Peyer's patch (tissue), 4 donors: ENCODE results near the gene FNDC11. TPM values are rescaled to one million over a fixed set of nuclear protein-coding genes. Genes with fewer than 3 reads are reported as not detected.

Source experiments
- DNase-seq, 3 donors: peaks; one replicate each; pipeline ENCODE4 v3.0.0-alpha.2; 2017 to 2019
- H3K27ac ChIP-seq, 4 donors: fragments of 200-600 bp; sonication (generic); one replicate each; pipeline ENCODE4 v1.5.1; 2016 to 2019
- H3K27me3 ChIP-seq, 2 donors: fragments of 200-600 bp; sonication (generic); one replicate each; pipeline ENCODE4 v1.5.1; 2019
- H3K36me3 ChIP-seq, 3 donors: fragments of 200-600 bp; sonication (generic); one replicate each; pipeline ENCODE4 v1.5.1; 2016 to 2019
- H3K4me1 ChIP-seq, 4 donors: fragments of 200-600 bp; sonication (generic); one replicate each; pipeline ENCODE4 v1.5.1; 2016 to 2019
- H3K4me3 ChIP-seq, 4 donors: fragments of 200-600 bp; sonication (generic); 1 replicate in 3 of 4; 2 replicates in 1 of 4; pipeline ENCODE4 v1.5.1; 2016 to 2019; ENCODE audit warnings: mild to moderate bottlenecking in 1 of 4
- H3K9me3 ChIP-seq, 4 donors: fragments of 200-600 bp; sonication (generic); one replicate each; pipeline ENCODE4 v1.5.1; 2016 to 2019; ENCODE audit warnings: mild to moderate bottlenecking in 1 of 4
- CTCF ChIP-seq, 6 experiments: fragments of 450-650 bp in 4 of 6; fragments of 200-600 bp in 2 of 6; sonication (generic) in 1 of 6; IDR thresholded peaks; one replicate each; pipeline ENCODE4 v1.5.1; 2017 to 2019; ENCODE audit warnings: antibody characterized with exemption in 6 of 6, mild to moderate bottlenecking in 3 of 6, moderate library complexity in 1 of 6
- POLR2A ChIP-seq, 2 donors: fragments of 450-650 bp; IDR thresholded peaks; one replicate each; pipeline ENCODE4 v1.5.1; 2017; ENCODE audit warnings: antibody characterized with exemption in 2 of 2, mild to moderate bottlenecking in 2 of 2, moderate library complexity in 2 of 2
- total RNA-seq, 4 donors: library from RNA; depleted of rRNA; stranded (reverse); fragments of >200 nt; gene quantifications; one replicate each; pipeline ENCODE4 v1.1.0, GENCODE V29; 2016

Gene FNDC11
- total RNA-seq, 4 donors from 2014 or later: 0.67 TPM; not detected in 3

GRCh38 chr20:63549679-63550282 lies 4.2 kb upstream of the FNDC11 start:
- Histone ChIP-seq H3K9me3 (no peaks in the 10 kb centered on the region), H3K27me3 (peaks cover 0 to 5% of the 10 kb centered on the region in 2 donors), H3K4me1 (peaks cover 0 to 47% (median 21%) of the 10 kb centered on the region in 4 donors), H3K36me3 (no peaks in the 10 kb centered on the region), H3K4me3 (no peak overlapping the region), H3K27ac (no peak overlapping the region)
- no peak for DNase-seq
- TF ChIP-seq POLR2A (IDR thresholded peaks at IDR 0.05) (no peak), CTCF (IDR thresholded peaks at IDR 0.05) (no peak)

GRCh38 chr20:63551068-63551467 lies 2.9 kb upstream of the FNDC11 start:
- TF ChIP-seq POLR2A (IDR thresholded peaks at IDR 0.05) (no peak), CTCF (IDR thresholded peaks at IDR 0.05) (no peak)
- H3K27ac ChIP-seq: no peak overlapping the region
- no peak for DNase-seq
- no peaks in the 10 kb centered on the region for H3K36me3 ChIP-seq
- H3K27me3 ChIP-seq: peaks cover 0 to 5% of the 10 kb centered on the region in 2 donors
- peaks cover 0 to 46% (median 15%) of the 10 kb centered on the region in 4 donors for H3K4me1 ChIP-seq
- no peak overlapping the region for H3K4me3 ChIP-seq
- no peaks in the 10 kb centered on the region for H3K9me3 ChIP-seq

GRCh38 chr20:63552481-63553249 lies 1.3 kb upstream of the FNDC11 start:
- TF ChIP-seq POLR2A (IDR thresholded peaks at IDR 0.05): no peak
- no peak for TF ChIP-seq CTCF (IDR thresholded peaks at IDR 0.05)
- Histone ChIP-seq H3K27ac (peak overlapping the region in 1 of 4 donors; percentile 71), H3K36me3 (no peaks in the 10 kb centered on the region), H3K4me3 (no peak overlapping the region), H3K9me3 (no peaks in the 10 kb centered on the region), H3K27me3 (peaks cover 0 to 5% of the 10 kb centered on the region in 2 donors), H3K4me1 (peaks cover 0 to 34% (median 15%) of the 10 kb centered on the region in 4 donors)
- DNase-seq: peak in 2 of 3 donors; percentile 67 to 73

- Histone ChIP-seq H3K9me3 (no peaks in the 10 kb centered on the region), H3K27me3 (peaks cover 0 to 4% of the 10 kb centered on the region in 2 donors), H3K36me3 (no peaks in the 10 kb centered on the region), H3K4me3 (peak overlapping the region; percentile 44 to 60 (median 54)), H3K4me1 (peaks cover 0 to 27% (median 15%) of the 10 kb centered on the region in 4 donors), H3K27ac (peak overlapping the region in 2 of 4 donors; percentile 61 to 71)
- peak; percentile 80 to 90 (median 85) for DNase-seq
- TF ChIP-seq POLR2A (IDR thresholded peaks at IDR 0.05) (no peak), CTCF (IDR thresholded peaks at IDR 0.05) (no peak)
Observed at GRCh38 chr20:63553251-63553932, 567 bp upstream of the FNDC11 start.

GRCh38 chr20:63554361-63555278 lies 661 bp downstream of the FNDC11 start:
- Histone ChIP-seq H3K4me3 (peak overlapping the region; percentile 44 to 60 (median 54)), H3K27ac (peak overlapping the region in 2 of 4 donors; percentile 61 to 71), H3K27me3 (no peaks in the 10 kb centered on the region), H3K9me3 (no peaks in the 10 kb centered on the region), H3K4me1 (peaks cover 0 to 27% (median 18%) of the 10 kb centered on the region in 4 donors), H3K36me3 (peaks cover 0 to 6% (median 0%) of the 10 kb centered on the region in 3 donors)
- DNase-seq: peak in 1 of 3 donors; percentile 54
- TF ChIP-seq POLR2A (IDR thresholded peaks at IDR 0.05) (no peak), CTCF (IDR thresholded peaks at IDR 0.05) (no peak)
